Activated CD4-positive, alpha-beta T cell treated with anti-CD3 and anti-CD28 coated beads, Interleukin-2, Interleukin-6, amounts not matched to agents 100 ng/mL and 50 ng/mL, durations not matched to agents 16 hours and 8 hours (primary cell): ENCODE results near the gene PARL.
"Not testable (repeated sequence)": the region's sequence is repeated elsewhere in the genome, so short reads cannot be mapped to it uniquely, and the experiment has no call there.

Experiments
- DNase-seq: peaks from one replicate; pipeline ENCODE4 v3.0.0-alpha.2; 2020

PARL gene

GRCh38 chr3:183904833-183905780, 20.4 kb upstream of the PARL start:
- no peak for DNase-seq

- DNase-seq = no peak
Observed at GRCh38 chr3:183898028-183898431, 13.3 kb upstream of the PARL start.

- DNase-seq = peak; percentile 18
Observed at GRCh38 chr3:183897606-183898005, 12.9 kb upstream of the PARL start.

- DNase-seq = no peak
Observed at GRCh38 chr3:183896610-183897009, 11.9 kb upstream of the PARL start.

GRCh38 chr3:183896184-183896583, 11.5 kb upstream of the PARL start:
- DNase-seq = no peak

- DNase-seq = no peak
Observed at GRCh38 chr3:183895774-183896173, 11.1 kb upstream of the PARL start.

- DNase-seq = peak; percentile 57
Observed at GRCh38 chr3:183895296-183895695, 10.6 kb upstream of the PARL start.

- no peak for DNase-seq
Observed at GRCh38 chr3:183892610-183893214, 8.0 kb upstream of the PARL start.

- DNase-seq = no peak
Observed at GRCh38 chr3:183885766-183886165, 1.1 kb upstream of the PARL start.

- DNase-seq = peak; percentile 40
Observed at GRCh38 chr3:183884097-183884426, 618 bp downstream of the PARL start.

- DNase-seq = no peak
Observed at GRCh38 chr3:183883291-183884096, 1.2 kb downstream of the PARL start.

GRCh38 chr3:183880121-183880520, 4.6 kb downstream of the PARL start:
- no peak for DNase-seq

- DNase-seq = no peak
Observed at GRCh38 chr3:183879243-183879642, 5.4 kb downstream of the PARL start.

GRCh38 chr3:183878071-183878470, 6.6 kb downstream of the PARL start:
- DNase-seq = no peak

GRCh38 chr3:183877227-183877626, 7.5 kb downstream of the PARL start:
- not testable (repeated sequence) for DNase-seq

GRCh38 chr3:183875411-183875810, 9.3 kb downstream of the PARL start:
- DNase-seq = no peak

- no peak for DNase-seq
Observed at GRCh38 chr3:183873914-183874313, 10.8 kb downstream of the PARL start.

- DNase-seq = no peak
Observed at GRCh38 chr3:183871541-183871940, 13.1 kb downstream of the PARL start.

- DNase-seq = no peak
Observed at GRCh38 chr3:183870563-183870962, 14.1 kb downstream of the PARL start.

GRCh38 chr3:183868796-183869195, 15.9 kb downstream of the PARL start:
- no peak for DNase-seq

- DNase-seq = no peak
Observed at GRCh38 chr3:183862610-183863009, 22.1 kb downstream of the PARL start.

- DNase-seq = no peak
Observed at GRCh38 chr3:183857863-183858262, 26.8 kb downstream of the PARL start.

- no peak for DNase-seq
Observed at GRCh38 chr3:183854318-183855035, 30.2 kb downstream of the PARL start.
